GM21529 (cell line): ENCODE data around the gene BTBD16.

Source experiments
- ATAC-seq: cut with Tn5 transposase; IDR thresholded peaks from one replicate; pipeline ENCODE4 v1.9.1; 2021; ENCODE audit not compliant: unreplicated experiment

Gene BTBD16

GRCh38 chr10:122271076-122271475 lies at the start of gene BTBD16:
Gene BTBD16 (plus strand): TSS chr10:122271296. CDS start chr10:122275082, 3,786 bp downstream.
- ATAC-seq = no peak

GRCh38 chr10:122221958-122222357 lies 49.1 kb upstream of the BTBD16 start:
- no peak for ATAC-seq

DNA sequence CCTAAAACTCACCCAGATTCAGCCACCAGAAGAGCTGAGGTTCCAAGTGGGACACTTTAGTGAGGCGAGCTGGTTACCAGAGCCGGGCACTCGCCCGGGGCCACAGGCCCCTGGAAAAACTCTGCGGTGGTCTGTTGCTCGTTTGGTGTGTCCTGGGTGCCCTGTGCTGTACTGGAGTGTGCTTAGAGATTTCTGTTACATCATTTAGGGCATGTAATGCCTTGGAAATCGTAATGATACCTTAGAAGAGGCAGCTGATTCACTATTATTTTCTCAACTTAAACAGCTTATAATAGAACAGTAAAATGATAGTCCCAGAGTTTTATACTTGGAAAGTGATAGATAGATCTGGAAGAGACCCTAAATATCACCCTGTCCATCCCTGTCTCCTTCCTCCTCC lies 48.5 kb upstream of the BTBD16 start:
- no peak for ATAC-seq

DNA sequence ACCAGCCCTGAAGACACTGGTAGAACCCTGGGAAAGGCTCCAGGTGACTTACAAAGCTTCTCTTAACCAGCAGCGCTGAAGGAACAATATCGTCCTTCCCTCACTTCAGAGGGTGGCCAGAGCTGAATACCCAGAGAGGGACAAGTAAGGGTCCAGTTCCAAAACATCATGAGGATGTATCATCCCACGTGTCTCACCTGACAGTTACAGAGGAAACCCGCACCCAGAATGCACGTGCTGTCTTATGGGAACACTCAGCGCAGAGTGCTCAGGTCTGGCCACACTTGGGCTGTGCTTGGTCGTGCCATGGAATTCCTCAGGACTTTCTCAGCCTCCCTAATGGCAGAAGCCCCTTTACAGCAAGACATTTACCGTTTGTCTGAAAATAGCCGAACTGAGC lies 46.9 kb upstream of the BTBD16 start:
- ATAC-seq = no peak

GRCh38 chr10:122225330-122225729 lies 45.8 kb upstream of the BTBD16 start:
- no peak for ATAC-seq

GRCh38 chr10:122227754-122228153 lies 43.3 kb upstream of the BTBD16 start:
- no peak for ATAC-seq

DNA sequence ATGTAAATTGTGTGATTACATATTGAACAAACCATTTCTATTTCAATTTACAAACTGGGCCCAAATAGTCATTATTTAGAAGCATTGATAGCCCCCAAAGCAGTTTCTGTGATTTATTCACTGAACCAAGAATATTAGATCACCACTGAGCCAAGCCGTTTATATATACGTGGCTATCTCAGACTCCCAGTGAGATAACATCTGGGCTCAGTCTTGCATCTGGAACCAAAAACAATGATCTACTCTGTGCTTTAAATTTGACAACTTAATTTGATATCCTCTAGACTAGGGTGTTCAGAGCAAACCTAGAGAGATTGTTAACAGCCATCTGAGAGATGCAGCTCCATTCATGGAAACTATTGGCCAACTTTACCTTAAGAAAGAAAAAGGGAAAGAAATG lies 41.4 kb upstream of the BTBD16 start:
- ATAC-seq = no peak

GRCh38 chr10:122230222-122230621 lies 40.9 kb upstream of the BTBD16 start:
- ATAC-seq = no peak

DNA sequence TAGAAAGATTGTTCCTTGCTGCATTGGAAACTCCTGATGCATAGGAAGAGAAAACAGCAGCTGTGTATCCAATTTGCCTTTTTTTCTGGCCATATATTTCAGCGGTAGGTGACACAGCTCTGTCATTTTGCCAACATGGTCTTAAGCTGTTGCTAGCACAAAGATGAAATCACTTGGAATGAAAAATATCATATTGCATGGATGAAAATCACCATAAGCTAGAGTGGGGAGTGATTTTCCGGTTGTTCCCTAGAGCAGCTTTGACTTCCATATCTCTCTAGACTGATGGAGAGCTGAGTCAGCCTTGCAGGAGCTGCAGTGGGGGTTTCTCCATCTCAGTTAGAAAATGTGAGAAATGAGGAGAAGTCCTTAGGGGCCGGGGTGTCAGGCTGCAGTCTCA lies 38.3 kb upstream of the BTBD16 start:
- ATAC-seq = no peak

GRCh38 chr10:122233857-122234348 lies 37.2 kb upstream of the BTBD16 start:
- ATAC-seq = no peak

GRCh38 chr10:122234416-122234815 lies 36.7 kb upstream of the BTBD16 start:
- ATAC-seq = no peak

DNA sequence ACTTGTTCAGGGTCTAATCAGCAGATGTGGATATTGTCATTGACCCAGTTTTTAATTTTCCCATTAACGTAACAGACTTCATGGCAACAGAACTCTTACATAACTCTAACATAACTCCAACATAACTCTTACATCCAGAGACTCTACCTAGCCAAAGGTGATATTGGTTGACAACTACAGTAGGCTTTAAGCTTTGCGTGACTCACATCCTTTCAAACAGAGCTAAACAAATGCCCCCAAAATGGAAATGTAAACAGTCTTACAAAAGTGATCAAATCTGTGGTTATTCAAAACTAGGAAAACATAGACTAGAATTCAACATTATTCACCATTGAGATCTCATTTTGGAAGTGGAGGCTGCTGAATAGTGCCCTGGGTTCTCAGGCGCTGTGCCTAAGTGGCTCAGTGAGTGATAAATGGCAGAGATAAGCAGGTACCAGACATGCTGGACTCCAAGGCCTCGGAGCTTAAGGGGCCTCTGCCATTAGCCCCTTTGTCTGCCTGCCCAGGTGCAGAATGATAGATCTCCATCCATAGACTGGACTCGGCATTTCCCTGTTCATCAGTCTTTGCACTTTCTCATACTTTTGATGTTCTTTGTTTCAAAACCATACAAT lies 34.3 kb upstream of the BTBD16 start:
- no peak for ATAC-seq

GRCh38 chr10:122237331-122237990 lies 33.6 kb upstream of the BTBD16 start:
- no peak for ATAC-seq

- no peak for ATAC-seq
Observed at GRCh38 chr10:122239578-122240257, 31.4 kb upstream of the BTBD16 start.

- no peak for ATAC-seq
Observed at GRCh38 chr10:122240401-122240800, 30.7 kb upstream of the BTBD16 start.

DNA sequence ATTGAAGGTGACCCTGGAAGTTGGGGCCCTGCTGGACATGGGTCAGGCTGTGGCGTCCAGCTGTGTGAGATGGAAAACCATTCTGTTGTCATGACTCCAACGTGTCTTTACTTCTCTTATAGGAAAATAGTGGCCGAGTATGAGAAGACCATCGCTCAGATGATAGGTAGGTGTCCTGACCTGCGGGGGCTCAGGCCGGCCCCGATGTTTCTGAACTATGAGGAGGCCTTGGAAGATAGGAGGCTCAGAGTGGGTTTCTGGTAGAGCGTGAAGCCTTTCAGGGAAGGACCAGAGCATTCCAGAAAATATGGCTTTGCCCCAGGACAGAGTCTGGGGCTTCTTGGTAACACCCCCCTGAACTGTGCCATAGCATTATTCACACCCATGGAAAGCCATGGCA lies 29.3 kb upstream of the BTBD16 start:
- ATAC-seq = no peak

GRCh38 chr10:122243550-122243949 lies 27.5 kb upstream of the BTBD16 start:
- no peak for ATAC-seq

GRCh38 chr10:122244001-122244975 lies 26.8 kb upstream of the BTBD16 start:
- no peak for ATAC-seq

GRCh38 chr10:122245136-122245535 lies 26.0 kb upstream of the BTBD16 start:
- ATAC-seq = no peak

DNA sequence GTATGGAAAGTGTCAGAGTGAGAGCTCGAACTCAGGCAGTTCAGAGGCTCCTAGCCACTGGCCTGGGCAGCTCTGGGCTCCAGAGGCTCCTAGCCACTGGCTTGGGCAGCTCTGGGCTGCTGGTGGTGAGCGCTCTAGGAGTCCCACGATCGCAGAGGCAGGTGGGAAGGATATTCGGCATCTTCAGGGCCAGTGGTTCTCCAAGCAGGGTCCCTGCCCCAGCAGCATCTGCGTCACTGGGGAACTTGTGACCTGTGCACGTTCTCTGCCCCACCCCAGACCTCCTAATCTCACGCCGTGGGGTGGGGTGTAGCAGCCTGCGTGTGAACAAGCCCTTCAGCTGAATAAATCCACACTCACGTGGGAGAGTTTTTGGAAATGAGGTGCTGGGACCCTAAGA lies 25.2 kb upstream of the BTBD16 start:
- no peak for ATAC-seq
